ENCODE data around the gene VPS4B.

- no peak for TF ChIP-seq POLR2A (IDR thresholded peaks at IDR 0.05)
- TF ChIP-seq CTCF (IDR thresholded peaks at IDR 0.05) = no peak
Observed at GRCh38 chr18:63431180-63431579, 8.9 kb upstream of the VPS4B start.

Measured in testis (tissue), 2 donors.